Adrenal gland (tissue), 12 donors: ENCODE data around the gene ZNF148. TPM values are rescaled to one million over a fixed set of nuclear protein-coding genes. Genes with fewer than 3 reads are reported as not detected.
A peak's percentile ranks its signal among the peaks of the same experiment; 100 is the strongest.

Source experiments
- DNase-seq, 7 donors: peaks; one replicate each; pipeline ENCODE4 v3.0.0-alpha.2; 2019 to 2020
- H3K27ac ChIP-seq, 5 donors: fragments of 200-600 bp; sonication (generic) in 4 of 5; 1 replicate in 3 of 5; 2 replicates in 2 of 5; pipeline versions ENCODE4 v1.5.1 to v1.8.0; 2016 to 2020; ENCODE audit warnings: mild to moderate bottlenecking in 1 of 5
- H3K27me3 ChIP-seq: fragments of 200-600 bp; 2 replicates; pipeline ENCODE4 v1.8.0; 2021
- H3K36me3 ChIP-seq, 2 donors: fragments of 200-600 bp; replicated peaks in 1 of 2; 1 replicate in 1 of 2; 2 replicates in 1 of 2; pipeline versions ENCODE4 v1.5.1 to v1.8.0; 2018 to 2022
- H3K4me1 ChIP-seq, 2 donors: fragments of 200-600 bp; replicated peaks in 1 of 2; 1 replicate in 1 of 2; 2 replicates in 1 of 2; pipeline versions ENCODE4 v1.5.1 to v1.8.0; 2018 to 2021
- H3K4me3 ChIP-seq, 4 donors: fragments of 200-600 bp; sonication (generic) in 3 of 4; one replicate each; pipeline ENCODE4 v1.5.1; 2016 to 2018
- H3K9me3 ChIP-seq, 3 donors: fragments of 200-600 bp; sonication (generic) in 1 of 3; replicated peaks in 1 of 3; 1 replicate in 2 of 3; 2 replicates in 1 of 3; pipeline versions ENCODE4 v1.5.1 to v1.8.0; 2016 to 2021
- CTCF ChIP-seq, 6 experiments: fragments of 450-650 bp in 4 of 6; fragments of 200-600 bp in 2 of 6; sonication (generic) in 1 of 6; IDR thresholded peaks; 1 replicate in 5 of 6; 2 replicates in 1 of 6; pipeline versions ENCODE4 v1.5.1 to v1.8.0; 2016 to 2021; ENCODE audit warnings: antibody characterized with exemption in 6 of 6, mild to moderate bottlenecking in 2 of 6, moderate library complexity in 1 of 6
- POLR2A ChIP-seq, 2 donors: fragments of 450-650 bp; IDR thresholded peaks; one replicate each; pipeline ENCODE4 v1.6.1; 2017; ENCODE audit warnings: antibody characterized with exemption in 2 of 2, mild to moderate bottlenecking in 2 of 2, moderate library complexity in 1 of 2
- WGBS, 4 donors: extraction: QIAGEN DNeasy Blood & Tissue Kit in 2 of 4; methylation state at CpG; one replicate each; pipeline versions ENCODE4 v1.1.5 to v1.1.7; 2013 to 2017; 5-methylcytosine and 5-hydroxymethylcytosine counted together
- intact Hi-C, 2 donors: fragments of 100-400 bp; cut with DNase I; formaldehyde crosslinking; loops; one replicate each; pipeline versions ENCODE4 v1.14.1 to v1.15.0; 2022 to 2023
- polyA plus RNA-seq, 3 donors: library from polyadenylated mRNA; stranded (reverse); fragments of 200-250 nt in 2 of 3; fragments of 350-450 nt in 1 of 3; fragmentation: Illumina TruSeq in 1 of 3; extraction: RNeasy Lipid Tissue Mini Kit (QIAGEN cat#74804) in 1 of 3; gene quantifications; one replicate each; pipeline ENCODE4 v1.2.3, GENCODE V29; 2013 to 2014
- total RNA-seq, 9 donors: library from RNA; depleted of rRNA in 4 of 9; stranded (reverse); fragments of >200 nt in 4 of 9; fragments of 120-200 nt in 1 of 9; fragmentation: NEBNext Ultra II Directional in 1 of 9; extraction: Animal tissue kit (Norgen Biotek cat#: 25700) in 1 of 9; gene quantifications; one replicate each; pipeline versions ENCODE4 v1.1.0 to v1.2.4, GENCODE V29; 2013 to 2023
- donor health status: healthy with polysubstance abuse.
- donor health status: Bipolar disorder and iron deficiency.
- donor health status: DM: yes; HTN: yes; CAD: no.
- donor health status: DM: no; HTN: no; CAD: no.
- donor health status: DM: no; HTN: no; CAD: no.
- donor health status: DM: yes; HTN: yes; CAD: no.

The ZNF148 gene
- total and polyA plus RNA-seq, 12 donors, result 3.0 to 58.2 (median 30.9) TPM

- TF ChIP-seq CTCF (IDR thresholded peaks at IDR 0.05), result no peak
- no peak for TF ChIP-seq POLR2A (IDR thresholded peaks at IDR 0.05)
- intact Hi-C loops, result no loop called here
- Histone ChIP-seq H3K4me3 (no peak overlapping the region), H3K27ac (no peak overlapping the region), H3K9me3 (no peaks in the 10 kb centered on the region), H3K27me3 (no peaks in the 10 kb centered on the region), H3K36me3 (peaks cover 0 to 10% of the 10 kb centered on the region in 2 donors), H3K4me1 (no peaks in the 10 kb centered on the region)
- no peak for DNase-seq
Observed at GRCh38 chr3:125316949-125317348, 58.2 kb downstream of the ZNF148 start.

- WGBS, 4 donors, result 85 to 89% (median 87%) methylated on average over 1 of the region's 1 CpG
- intact Hi-C loops, result no loop called here
- TF ChIP-seq POLR2A (IDR thresholded peaks at IDR 0.05) (no peak), CTCF (IDR thresholded peaks at IDR 0.05) (no peak)
Observed at GRCh38 chr3:125316246-125316645, 58.9 kb downstream of the ZNF148 start.

GRCh38 chr3:125313060-125313635, 62.0 kb downstream of the ZNF148 start:
- no peak overlapping the region for H3K4me3 ChIP-seq
- H3K27me3 ChIP-seq, result no peaks in the 10 kb centered on the region
- 80 to 91% (median 88%) methylated on average over 6 of the region's 6 CpGs for WGBS, 4 donors
- H3K27ac ChIP-seq, result peak overlapping the region in 1 of 5 donors; percentile 12
- H3K9me3 ChIP-seq, result no peaks in the 10 kb centered on the region
- no peak for TF ChIP-seq CTCF (IDR thresholded peaks at IDR 0.05)
- no peak for TF ChIP-seq POLR2A (IDR thresholded peaks at IDR 0.05)
- peaks cover 0 to 6% of the 10 kb centered on the region in 2 donors for H3K4me1 ChIP-seq
- intact Hi-C loops, result no loop called here
- peaks cover 0 to 10% of the 10 kb centered on the region in 2 donors for H3K36me3 ChIP-seq
- no peak for DNase-seq

More at GRCh38 chr3:125316246-125316645, 58.9 kb downstream of the ZNF148 start:
- H3K27ac ChIP-seq, result no peak overlapping the region
- peaks cover 0 to 10% of the 10 kb centered on the region in 2 donors for H3K36me3 ChIP-seq
- DNase-seq, result no peak
- no peak overlapping the region for H3K4me3 ChIP-seq
- peaks cover 0 to 2% of the 10 kb centered on the region in 2 donors for H3K4me1 ChIP-seq
- H3K9me3 ChIP-seq, result no peaks in the 10 kb centered on the region
- H3K27me3 ChIP-seq, result no peaks in the 10 kb centered on the region

DNA sequence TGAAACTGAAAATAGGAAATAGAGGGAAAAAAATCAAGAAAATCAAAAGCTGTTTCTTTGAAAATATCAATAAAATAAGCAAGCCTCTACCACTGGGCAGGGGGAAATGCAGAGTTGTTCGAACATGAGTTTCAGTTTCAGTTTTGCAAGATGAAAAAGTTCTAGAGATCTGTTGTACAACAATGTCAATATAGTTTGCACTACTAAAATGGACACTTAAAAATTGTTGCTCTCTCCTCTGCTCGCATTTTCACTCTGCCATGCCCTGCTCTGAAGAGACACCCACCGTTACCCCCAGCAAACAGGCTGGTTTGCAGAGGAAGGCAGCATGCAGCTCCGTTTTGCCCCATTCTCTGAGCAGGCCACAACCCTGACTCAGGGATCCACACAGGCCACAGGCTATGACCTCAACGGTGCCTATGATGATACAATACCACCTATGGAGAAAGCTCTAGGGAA, 64.5 kb downstream of the ZNF148 start:
- peak overlapping the region in 1 of 4 donors; percentile 47 for H3K4me3 ChIP-seq
- no peaks in the 10 kb centered on the region for H3K9me3 ChIP-seq
- no peaks in the 10 kb centered on the region for H3K27me3 ChIP-seq
- TF ChIP-seq POLR2A (IDR thresholded peaks at IDR 0.05) (no peak), CTCF (IDR thresholded peaks at IDR 0.05) (no peak)
- intact Hi-C loops, result no loop called here
- 35 to 71% (median 51%) methylated on average over 5 of the region's 5 CpGs for WGBS, 4 donors
- DNase-seq, result peak in 1 of 7 donors; percentile 15
- peak overlapping the region in 2 of 5 donors; percentile 20 to 61 for H3K27ac ChIP-seq
- H3K4me1 ChIP-seq, result peaks cover 0 to 6% of the 10 kb centered on the region in 2 donors
- peaks cover 0 to 10% of the 10 kb centered on the region in 2 donors for H3K36me3 ChIP-seq
